ENCODE data around the gene RNF180.

GRCh38 chr5:64199425-64199824, 33.8 kb downstream of the RNF180 start:
- TF ChIP-seq CTCF (IDR thresholded peaks at IDR 0.05; ENCODE audit: low read depth, low read length) (no peak), EZH2phosphoT487 (IDR thresholded peaks at IDR 0.05; ENCODE audit: low read depth) (no peak)
